ENCODE results near the gene TRMO. TPM values are rescaled to one million over a fixed set of nuclear protein-coding genes. Genes with fewer than 3 reads are reported as not detected.
"Not testable (repeated sequence)": the region's sequence is repeated elsewhere in the genome, so short reads cannot be mapped to it uniquely, and the experiment has no call there.

TRMO gene
- total RNA-seq, 3 donors from 2014 or later, result 14.9 to 15.3 (median 14.9) TPM

DNA sequence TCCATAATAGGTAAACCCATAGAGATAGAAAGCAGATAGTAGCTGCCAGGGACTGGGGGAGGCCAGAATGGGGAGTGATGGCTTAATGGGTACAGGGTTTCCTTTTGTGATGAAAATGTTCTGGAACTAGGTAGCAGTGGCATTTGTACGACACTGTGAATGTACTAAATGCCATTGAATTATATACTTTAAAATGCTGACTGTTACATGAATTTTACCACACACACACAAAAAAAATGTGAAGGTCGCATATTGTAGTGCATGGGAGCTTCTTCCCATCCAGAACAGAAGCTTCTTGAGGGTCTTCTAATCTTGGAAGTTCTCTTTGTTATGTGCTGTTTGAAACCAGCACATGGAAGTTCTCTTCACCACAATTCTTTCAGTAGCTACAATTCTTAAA, 40.9 kb upstream of the TRMO start:
- no peak for ATAC-seq
- DNase-seq, result no peak
- TF ChIP-seq, protein P1, sequence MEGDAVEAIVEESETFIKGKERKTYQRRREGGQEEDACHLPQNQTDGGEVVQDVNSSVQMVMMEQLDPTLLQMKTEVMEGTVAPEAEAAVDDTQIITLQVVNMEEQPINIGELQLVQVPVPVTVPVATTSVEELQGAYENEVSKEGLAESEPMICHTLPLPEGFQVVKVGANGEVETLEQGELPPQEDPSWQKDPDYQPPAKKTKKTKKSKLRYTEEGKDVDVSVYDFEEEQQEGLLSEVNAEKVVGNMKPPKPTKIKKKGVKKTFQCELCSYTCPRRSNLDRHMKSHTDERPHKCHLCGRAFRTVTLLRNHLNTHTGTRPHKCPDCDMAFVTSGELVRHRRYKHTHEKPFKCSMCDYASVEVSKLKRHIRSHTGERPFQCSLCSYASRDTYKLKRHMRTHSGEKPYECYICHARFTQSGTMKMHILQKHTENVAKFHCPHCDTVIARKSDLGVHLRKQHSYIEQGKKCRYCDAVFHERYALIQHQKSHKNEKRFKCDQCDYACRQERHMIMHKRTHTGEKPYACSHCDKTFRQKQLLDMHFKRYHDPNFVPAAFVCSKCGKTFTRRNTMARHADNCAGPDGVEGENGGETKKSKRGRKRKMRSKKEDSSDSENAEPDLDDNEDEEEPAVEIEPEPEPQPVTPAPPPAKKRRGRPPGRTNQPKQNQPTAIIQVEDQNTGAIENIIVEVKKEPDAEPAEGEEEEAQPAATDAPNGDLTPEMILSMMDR (IDR thresholded peaks at IDR 0.05), result no peak
- Histone ChIP-seq H3K4me1 (ENCODE audit: low read depth) (no peaks in the 10 kb centered on the region), H3K4me3 (no peak overlapping the region), H3K36me3 (ENCODE audit: low read depth) (no peaks in the 10 kb centered on the region), H3K9me3 (no peaks in the 10 kb centered on the region)
- intact Hi-C loops (cut with DNase I, micrococcal nuclease), result no loop called here

- no peak for ATAC-seq
- TF ChIP-seq, protein P1 (IDR thresholded peaks at IDR 0.05), result no peak
- intact Hi-C loops (cut with DNase I, micrococcal nuclease), result no loop called here
- Histone ChIP-seq H3K9me3 (no peaks in the 10 kb centered on the region), H3K4me3 (no peak overlapping the region), H3K36me3 (ENCODE audit: low read depth) (no peaks in the 10 kb centered on the region), H3K4me1 (ENCODE audit: low read depth) (no peaks in the 10 kb centered on the region)
- no peak for DNase-seq
These were observed 40.3 kb upstream of the TRMO start for GRCh38 chr9:97962575-97962974.

DNA sequence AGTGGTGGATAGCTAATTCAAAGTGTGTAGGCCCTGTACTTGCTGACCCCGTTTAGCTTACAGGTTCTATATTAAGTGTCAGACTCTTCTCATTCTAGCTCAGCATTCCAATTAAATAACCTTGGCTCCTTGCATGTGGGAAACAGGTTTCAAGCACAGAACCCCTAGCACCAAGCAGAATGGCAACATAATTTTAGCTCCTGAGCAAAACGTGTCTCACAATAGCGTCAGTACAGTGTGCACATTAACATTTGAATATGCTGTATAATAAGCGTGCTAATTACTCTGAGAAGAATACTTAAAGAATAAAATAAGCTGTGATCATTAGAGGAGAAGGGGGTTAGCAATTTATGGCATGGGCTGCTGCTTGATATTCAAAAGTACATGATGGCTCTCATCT, 39.8 kb upstream of the TRMO start:
- H3K36me3 ChIP-seq (ENCODE audit: low read depth), result no peaks in the 10 kb centered on the region
- no peaks in the 10 kb centered on the region for H3K9me3 ChIP-seq
- H3K4me3 ChIP-seq, result no peak overlapping the region
- TF ChIP-seq, protein P1 (IDR thresholded peaks at IDR 0.05), result no peak
- no peak for DNase-seq
- no peaks in the 10 kb centered on the region for H3K4me1 ChIP-seq (ENCODE audit: low read depth)
- no peak for ATAC-seq
- intact Hi-C loops (cut with DNase I, micrococcal nuclease), result no loop called here

DNA sequence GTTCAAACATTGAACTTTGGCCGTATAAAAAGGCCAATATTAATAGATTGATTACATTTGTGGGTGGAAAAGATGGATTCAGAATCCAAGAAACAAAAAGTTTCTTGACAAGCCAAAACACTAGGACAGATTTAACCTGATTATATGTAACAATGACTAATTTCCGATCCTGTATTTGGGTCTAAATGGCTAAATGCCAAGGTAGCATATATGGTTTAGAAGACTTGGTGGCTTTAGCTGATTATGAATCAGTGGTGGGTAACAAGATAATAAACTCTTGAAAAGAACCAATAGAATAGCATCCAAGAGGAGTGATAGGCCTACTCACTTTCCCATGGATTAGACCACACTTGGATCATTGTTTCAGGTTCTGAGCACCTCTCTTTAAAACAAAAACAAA, 39.1 kb upstream of the TRMO start:
- no peaks in the 10 kb centered on the region for H3K36me3 ChIP-seq (ENCODE audit: low read depth)
- ATAC-seq (no peak), DNase-seq (no peak)
- intact Hi-C loops (cut with DNase I, micrococcal nuclease), result no loop called here
- H3K4me3 ChIP-seq, result no peak overlapping the region
- TF ChIP-seq, protein P1 (IDR thresholded peaks at IDR 0.05), result no peak
- H3K9me3 ChIP-seq, result no peaks in the 10 kb centered on the region
- H3K4me1 ChIP-seq (ENCODE audit: low read depth), result no peaks in the 10 kb centered on the region

DNA sequence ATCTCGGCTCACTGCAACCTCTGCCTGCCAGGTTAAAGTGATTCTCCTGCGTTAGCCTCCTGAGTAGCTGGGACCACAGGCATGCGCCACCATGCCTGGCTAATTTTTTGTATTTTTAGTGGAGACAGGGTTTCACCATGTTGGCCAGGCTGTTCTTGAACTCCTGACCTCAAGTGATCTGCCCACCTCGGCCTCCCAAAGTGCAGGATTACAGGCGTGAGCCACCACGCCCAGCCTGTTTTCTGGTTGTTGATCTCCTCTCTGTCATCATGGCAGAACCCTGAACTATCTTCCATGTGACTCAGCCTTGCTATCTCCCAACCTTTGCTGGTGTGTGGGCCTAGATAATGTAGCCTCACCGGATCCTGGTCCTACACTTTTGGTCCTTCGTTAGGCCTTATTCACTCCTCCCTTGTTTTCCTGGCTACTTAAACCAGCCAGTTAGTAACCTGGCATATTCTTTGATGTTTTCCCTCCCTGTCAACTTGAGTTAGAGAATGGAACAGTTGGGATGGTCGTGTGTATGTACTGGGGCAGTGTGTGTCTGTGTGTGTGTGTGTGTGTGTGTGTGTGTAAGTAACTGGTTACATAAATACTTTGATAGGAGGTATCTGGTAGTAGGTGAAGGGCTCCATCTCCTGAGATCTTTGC, 38.5 kb upstream of the TRMO start:
- H3K36me3 ChIP-seq (ENCODE audit: low read depth); ATAC-seq; H3K4me3 ChIP-seq; DNase-seq; intact Hi-C loops (cut with DNase I, micrococcal nuclease); H3K4me1 ChIP-seq (ENCODE audit: low read depth); H3K9me3 ChIP-seq: not testable (repeated sequence)

GRCh38 chr9:97959585-97959984, 37.3 kb upstream of the TRMO start:
- no peak for ATAC-seq
- TF ChIP-seq, protein P1 (IDR thresholded peaks at IDR 0.05), result no peak

More at GRCh38 chr9:97959585-97959984, 37.3 kb upstream of the TRMO start:
- intact Hi-C loops (cut with DNase I, micrococcal nuclease), result no loop called here
- H3K4me3 ChIP-seq, result no peak overlapping the region
- H3K9me3 ChIP-seq, result no peaks in the 10 kb centered on the region
- H3K36me3 ChIP-seq (ENCODE audit: low read depth), result no peaks in the 10 kb centered on the region
- DNase-seq, result no peak
- no peaks in the 10 kb centered on the region for H3K4me1 ChIP-seq (ENCODE audit: low read depth)

All from mucosa of descending colon (tissue), 3 donors.